ENCODE results near the gene GLG1. TPM values are rescaled to one million over a fixed set of nuclear protein-coding genes. Genes with fewer than 3 reads are reported as not detected.
"Not testable (repeated sequence)": the region's sequence is repeated elsewhere in the genome, so short reads cannot be mapped to it uniquely, and the experiment has no call there.

GLG1 gene
- total and polyA plus RNA-seq, 5 experiments from 2014 or later = 137 to 210 (median 192) TPM

DNA sequence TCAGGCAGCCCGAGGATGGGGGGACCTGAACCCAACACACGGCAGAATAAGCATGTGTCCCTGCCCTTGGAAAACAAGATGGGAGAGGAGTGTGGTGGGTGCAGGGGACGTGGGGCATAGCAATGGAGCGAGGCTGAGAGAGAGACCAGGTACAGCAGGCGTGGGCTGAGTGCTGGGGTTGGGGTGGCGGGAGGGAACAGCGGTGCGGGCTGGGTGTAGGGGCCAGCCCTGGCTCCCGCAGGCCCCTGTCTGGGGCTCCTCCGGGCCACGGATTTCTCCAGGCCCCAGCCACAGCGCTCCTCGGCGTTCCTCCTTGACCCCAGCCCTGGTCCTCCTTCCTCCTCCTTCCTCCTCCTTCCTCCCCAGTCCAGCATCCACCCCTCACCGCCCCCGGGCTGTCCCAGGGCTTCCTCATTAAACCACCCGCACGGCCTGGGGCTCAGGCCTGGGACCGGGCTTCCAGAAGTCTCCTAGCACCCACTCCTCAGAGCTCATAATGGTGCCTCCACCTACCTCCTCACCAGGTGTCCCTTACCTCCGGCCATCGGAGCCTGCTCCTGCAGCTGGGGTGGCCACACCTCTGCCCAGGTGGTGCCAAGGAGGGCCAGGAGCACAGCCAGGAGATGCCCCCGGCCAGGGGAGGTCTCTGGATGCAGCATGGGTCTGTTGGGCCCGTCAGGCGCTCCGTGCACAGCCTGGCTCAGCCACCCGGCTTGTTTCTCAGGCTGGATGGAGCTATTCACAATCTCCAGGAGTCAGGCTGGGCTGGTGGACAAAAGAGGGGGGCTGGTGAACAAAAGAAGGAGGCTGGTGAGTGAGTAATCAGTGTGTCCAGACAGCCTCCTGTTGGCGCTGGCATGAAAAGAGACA, 186.1 kb downstream of the GLG1 start, which contains the start of gene CLEC18B:
Gene CLEC18B (minus strand): TSS at position 867 of the 870 bp plus-strand sequence. CDS start 208 bp downstream, at position 659.
- POLR2A ChIA-PET, ATAC-seq: not testable (repeated sequence)

GRCh38 chr16:74419811-74420210, 187.1 kb downstream of the GLG1 start:
- POLR2A ChIA-PET, ATAC-seq, H3K36me3 Mint-ChIP-seq, H3K4me1 Mint-ChIP-seq, H3K27ac Mint-ChIP-seq, DNase-seq, H3K9me3 Mint-ChIP-seq, H3K4me3 Mint-ChIP-seq, H3K27me3 Mint-ChIP-seq: not testable (repeated sequence)

More for the DNA sequence above, 186.1 kb downstream of the GLG1 start, which contains the start of gene CLEC18B:
- not testable (repeated sequence) for H3K36me3 Mint-ChIP-seq, DNase-seq, H3K27ac Mint-ChIP-seq, H3K9me3 Mint-ChIP-seq, H3K4me3 Mint-ChIP-seq, H3K27me3 Mint-ChIP-seq, H3K4me1 Mint-ChIP-seq

GRCh38 chr16:74417897-74418296, 189.0 kb downstream of the GLG1 start:
- H3K36me3 Mint-ChIP-seq, ATAC-seq, H3K4me3 Mint-ChIP-seq, H3K4me1 Mint-ChIP-seq, POLR2A ChIA-PET, H3K27ac Mint-ChIP-seq, DNase-seq, H3K9me3 Mint-ChIP-seq, H3K27me3 Mint-ChIP-seq: not testable (repeated sequence)

DNA sequence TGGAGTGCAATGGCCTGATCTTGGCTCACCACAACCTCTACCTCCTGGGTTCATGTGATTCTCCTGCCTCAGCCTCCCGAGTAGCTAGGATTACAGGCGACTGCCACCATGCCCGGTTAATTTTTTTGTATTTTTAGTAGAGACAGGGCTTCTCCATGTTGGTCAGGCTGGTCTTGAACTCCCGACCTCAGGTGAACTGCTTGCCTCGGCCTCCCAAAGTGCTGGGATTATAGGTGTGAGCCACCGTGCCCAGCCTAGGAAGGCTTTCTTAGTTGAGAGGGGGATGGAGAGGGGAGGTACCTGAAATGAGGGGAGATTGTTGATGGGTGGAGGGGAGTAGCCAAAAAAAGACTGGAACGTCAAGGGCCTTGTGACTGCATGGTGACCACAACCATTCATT, 193.0 kb downstream of the GLG1 start:
- H3K36me3 Mint-ChIP-seq, H3K27ac Mint-ChIP-seq, H3K9me3 Mint-ChIP-seq, DNase-seq, H3K27me3 Mint-ChIP-seq, H3K4me1 Mint-ChIP-seq, ATAC-seq, H3K4me3 Mint-ChIP-seq, POLR2A ChIA-PET: not testable (repeated sequence)

- not testable (repeated sequence) for H3K36me3 Mint-ChIP-seq
Observed at GRCh38 chr16:74413485-74413884, 193.4 kb downstream of the GLG1 start.

DNA sequence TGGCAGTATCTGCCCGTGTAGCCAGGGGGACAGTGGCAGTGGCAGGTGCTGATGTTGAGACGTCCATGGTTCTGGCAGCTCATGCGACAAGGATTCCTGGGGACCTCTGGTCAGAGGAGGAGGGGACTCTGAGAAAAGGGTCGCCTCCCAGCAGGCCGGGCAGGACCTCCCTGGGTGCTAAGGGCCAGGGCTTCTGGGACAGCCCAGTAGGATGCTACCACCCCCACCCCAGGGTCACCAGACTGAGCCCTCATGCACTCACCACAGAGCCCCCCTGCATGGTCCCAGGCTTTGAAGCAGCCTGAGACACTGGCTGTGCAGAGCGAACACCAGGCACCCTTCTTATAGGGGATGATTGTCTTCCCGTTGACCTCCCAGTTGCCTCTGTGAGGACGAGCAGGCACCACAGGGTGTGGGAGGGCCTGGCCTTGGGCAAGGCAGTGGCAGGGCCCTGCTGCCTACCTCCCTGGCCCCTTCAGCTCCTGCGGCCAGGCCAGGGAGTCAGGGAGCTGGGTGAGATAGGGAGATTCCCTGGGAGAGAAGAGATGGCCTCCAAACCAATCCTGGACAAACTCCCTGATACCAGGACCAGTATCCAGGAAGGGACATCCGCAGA, 194.0 kb downstream of the GLG1 start:
- peak overlapping the region in 1 of 10 donors; percentile 33 for H3K27ac Mint-ChIP-seq
- DNase-seq, H3K9me3 Mint-ChIP-seq, H3K36me3 Mint-ChIP-seq, H3K4me3 Mint-ChIP-seq, H3K4me1 Mint-ChIP-seq, POLR2A ChIA-PET, H3K27me3 Mint-ChIP-seq, ATAC-seq: not testable (repeated sequence)

More at GRCh38 chr16:74413485-74413884, 193.4 kb downstream of the GLG1 start:
- H3K27ac Mint-ChIP-seq, H3K27me3 Mint-ChIP-seq, ATAC-seq, H3K9me3 Mint-ChIP-seq, DNase-seq, POLR2A ChIA-PET, H3K4me3 Mint-ChIP-seq, H3K4me1 Mint-ChIP-seq: not testable (repeated sequence)

DNA sequence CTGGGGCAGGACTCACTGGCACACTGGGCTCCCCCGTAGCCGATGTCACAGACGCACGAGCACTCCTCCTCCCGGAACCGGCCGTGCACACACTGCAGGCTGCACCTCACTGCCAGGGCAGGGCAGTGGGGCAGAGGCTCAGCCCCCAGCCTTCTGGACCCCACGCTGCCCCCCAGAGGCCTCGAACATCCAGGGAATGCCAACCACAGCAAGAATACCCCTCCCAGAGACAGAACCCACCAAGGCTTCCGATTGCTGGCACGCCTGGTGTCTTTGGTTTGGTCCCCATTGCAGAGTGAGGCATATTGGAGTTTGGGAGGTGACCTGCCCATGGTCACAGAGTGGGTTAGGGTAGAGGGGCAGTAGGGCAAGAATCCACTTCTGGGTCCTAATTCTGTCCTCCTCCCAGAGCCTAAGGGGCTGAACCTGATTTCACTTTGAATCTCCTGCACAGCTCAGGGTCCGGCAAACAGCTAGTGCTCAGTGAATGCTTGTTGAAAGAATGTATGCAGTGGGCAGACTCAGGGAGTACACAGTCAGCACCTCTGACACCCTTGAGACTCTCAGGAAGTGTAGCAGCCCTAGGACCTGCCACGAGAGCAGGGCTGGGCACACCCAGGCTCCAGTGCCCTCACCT, 194.7 kb downstream of the GLG1 start:
- H3K27me3 Mint-ChIP-seq, H3K4me3 Mint-ChIP-seq, H3K27ac Mint-ChIP-seq, POLR2A ChIA-PET, H3K9me3 Mint-ChIP-seq, H3K4me1 Mint-ChIP-seq, H3K36me3 Mint-ChIP-seq, DNase-seq, ATAC-seq: not testable (repeated sequence)

DNA sequence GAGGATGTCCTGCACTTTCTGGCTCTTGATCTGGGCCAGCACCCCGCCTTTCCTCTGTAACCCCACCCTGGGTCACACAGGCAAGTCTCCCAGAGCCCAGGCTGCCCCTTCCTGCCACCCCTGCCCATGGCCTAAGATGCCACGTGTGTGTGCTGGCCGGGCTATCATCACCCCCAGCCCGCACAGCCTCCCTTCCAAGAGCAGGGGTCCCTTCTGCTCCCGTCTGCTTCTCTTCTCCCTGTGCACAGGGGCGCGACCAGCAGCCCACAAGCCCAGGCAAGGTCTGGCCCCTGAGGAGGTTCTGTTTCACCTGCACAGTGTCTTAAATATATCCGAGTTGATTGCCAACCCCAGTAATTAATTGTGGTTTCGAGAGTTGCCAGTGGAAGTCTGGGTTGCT, 195.9 kb downstream of the GLG1 start:
- H3K9me3 Mint-ChIP-seq, H3K27ac Mint-ChIP-seq, ATAC-seq, H3K36me3 Mint-ChIP-seq, H3K27me3 Mint-ChIP-seq, POLR2A ChIA-PET, H3K4me3 Mint-ChIP-seq, DNase-seq, H3K4me1 Mint-ChIP-seq: not testable (repeated sequence)

GRCh38 chr16:74410057-74410957, 196.6 kb downstream of the GLG1 start:
- POLR2A ChIA-PET, H3K36me3 Mint-ChIP-seq, H3K9me3 Mint-ChIP-seq, H3K4me1 Mint-ChIP-seq, DNase-seq, H3K27ac Mint-ChIP-seq, H3K27me3 Mint-ChIP-seq, ATAC-seq: not testable (repeated sequence)
- peak overlapping the region in 1 of 10 donors; percentile 48 for H3K4me3 Mint-ChIP-seq

GRCh38 chr16:74409185-74409981, 197.5 kb downstream of the GLG1 start:
- H3K27ac Mint-ChIP-seq, ATAC-seq, H3K4me1 Mint-ChIP-seq, POLR2A ChIA-PET, H3K36me3 Mint-ChIP-seq, H3K4me3 Mint-ChIP-seq, H3K27me3 Mint-ChIP-seq, DNase-seq, H3K9me3 Mint-ChIP-seq: not testable (repeated sequence)

DNA sequence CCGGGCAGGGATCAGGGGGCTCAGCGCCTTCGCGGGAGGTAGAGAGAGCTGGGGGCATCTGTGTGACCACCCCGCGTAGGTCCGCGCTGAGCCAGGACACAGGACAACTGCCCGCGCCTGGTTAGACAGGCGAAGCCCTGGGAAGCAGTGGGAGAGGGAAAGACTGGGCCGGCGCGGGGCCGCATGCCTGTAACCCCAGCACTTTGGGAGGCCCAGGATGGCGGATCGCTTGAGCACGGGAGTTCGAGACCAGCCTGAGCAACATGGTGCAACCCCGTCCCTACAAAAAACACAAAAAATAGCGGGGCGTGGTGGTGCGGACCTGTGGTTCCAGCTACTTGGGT, 199.6 kb downstream of the GLG1 start:
- ATAC-seq, POLR2A ChIA-PET, H3K4me1 Mint-ChIP-seq, H3K27me3 Mint-ChIP-seq, DNase-seq, H3K9me3 Mint-ChIP-seq, H3K27ac Mint-ChIP-seq, H3K4me3 Mint-ChIP-seq, H3K36me3 Mint-ChIP-seq: not testable (repeated sequence)

All from naive thymus-derived CD8-positive, alpha-beta T cell (primary cell).